GM12878 (cell line): ENCODE results near the gene R3HDM1. TPM values are rescaled to one million over a fixed set of nuclear protein-coding genes. Genes with fewer than 3 reads are reported as not detected.

Source experiments
- ATAC-seq: fragments of 200-7000 bp; cut with Tn5 transposase; 3 replicates; pipeline ENCODE4 v1.9.1; 2020; ENCODE audit warnings: mild to moderate bottlenecking, moderate library complexity
- BruUV-seq: library from RNA; stranded (reverse); fragments of 400-500 nt; replicated peaks from 2 replicates; lab custom pipeline; 2021; lab: Mats Ljungman, UMichigan
- CTCF ChIA-PET: fragments of 300-600 bp; sonication (Branson Sonifier 250); formaldehyde crosslinking; extraction: SDS; loops from one replicate; lab custom pipeline; 2021; ENCODE audit warnings: inconsistent platforms; lab: Yijun Ruan, JAX
- POLR2A ChIA-PET: fragments of 350-600 bp; formaldehyde crosslinking; extraction: SDS; loops from one replicate; lab custom pipeline; 2021; ENCODE audit warnings: inconsistent platforms; lab: Charles Lee
- RAD21 ChIA-PET: fragments of 300-600 bp; sonication (Branson Sonifier 250); formaldehyde crosslinking; loops from one replicate; lab custom pipeline; 2023; ENCODE audit warnings: antibody characterized with exemption; ENCODE audit not compliant: unreplicated experiment; lab: Charles Lee
- SMC1A ChIA-PET: fragments of 300-600 bp; sonication (Branson Sonifier 250); formaldehyde crosslinking; loops from one replicate; lab custom pipeline; 2023; ENCODE audit not compliant: unreplicated experiment, uncharacterized antibody; lab: Charles Lee
- DNase-seq: peaks from one replicate; pipeline ENCODE4 v3.0.0-alpha.2; 2011; ENCODE audit warnings: low read depth, low spot score
- FAIRE-seq: peaks from 3 replicates; lab custom pipeline; 2011; peaks lifted over from hg19 to GRCh38; lab: Jason Lieb, UNC
- H2AFZ ChIP-seq: 2 replicates; pipeline ENCODE4 v1.6.0; 2011; ENCODE audit warnings: low read depth, low read length, control low read depth; ENCODE audit not compliant: control insufficient read depth
- H3K27ac ChIP-seq: 2 replicates; pipeline ENCODE4 v1.5.1; 2011; ENCODE audit warnings: control low read depth; ENCODE audit not compliant: control insufficient read depth, insufficient read depth
- H3K27me3 ChIP-seq, 2 experiments: replicated peaks in 1 of 2; 2 replicates each; pipeline versions ENCODE4 v1.6.0 to v1.6.1; 2011; ENCODE audit warnings: low read length in 1 of 2; ENCODE audit not compliant: control insufficient read depth in 2 of 2, insufficient read depth in 2 of 2
- H3K36me3 ChIP-seq, 2 experiments: 2 replicates each; pipeline ENCODE4 v1.5.1; 2011; ENCODE audit warnings: low read length in 1 of 2; ENCODE audit not compliant: control insufficient read depth in 2 of 2, insufficient read depth in 2 of 2
- H3K4me1 ChIP-seq: 2 replicates; pipeline ENCODE4 v1.6.1; 2011; ENCODE audit warnings: mild to moderate bottlenecking, low read length, moderate library complexity, mixed read lengths; ENCODE audit not compliant: control insufficient read depth, insufficient read depth
- H3K4me2 ChIP-seq: 2 replicates; pipeline ENCODE4 v1.6.0; 2011; ENCODE audit warnings: control low read depth; ENCODE audit not compliant: control insufficient read depth, insufficient read depth
- H3K4me3 ChIP-seq: fragments of 200-600 bp; sonication (generic); 2 replicates; pipeline ENCODE4 v1.5.1; 2016
- H3K79me2 ChIP-seq: 2 replicates; pipeline ENCODE4 v1.6.0; 2011; ENCODE audit warnings: low read length; ENCODE audit not compliant: control insufficient read depth, insufficient read depth
- H3K9ac ChIP-seq: 2 replicates; pipeline ENCODE4 v1.8.0; 2011; ENCODE audit warnings: low read length, control low read depth, mixed read lengths; ENCODE audit not compliant: control insufficient read depth, insufficient read depth
- H3K9me3 ChIP-seq: replicated peaks from 3 replicates; pipeline ENCODE4 v1.5.1; 2011; ENCODE audit warnings: mild to moderate bottlenecking, low read length; ENCODE audit not compliant: control insufficient read depth, insufficient read depth
- H4K20me1 ChIP-seq: 2 replicates; pipeline ENCODE4 v1.6.0; 2011; ENCODE audit not compliant: control insufficient read depth, insufficient read depth
- CEBPZ ChIP-seq: fragments of 150-350 bp; IDR thresholded peaks from 2 replicates; pipeline ENCODE4 v1.6.1; 2016; ENCODE audit warnings: low read depth, low read length
- CHD1 ChIP-seq: IDR thresholded peaks from 2 replicates; pipeline ENCODE4 v1.6.1; 2012; ENCODE audit warnings: low read depth, low read length, improper control_type of control experiment
- ELK1 ChIP-seq: IDR thresholded peaks from 2 replicates; pipeline ENCODE4 v1.6.1; 2012; ENCODE audit warnings: low read depth, low read length, improper control_type of control experiment
- MAX ChIP-seq: IDR thresholded peaks from 2 replicates; pipeline ENCODE4 v1.6.1; 2012; ENCODE audit warnings: low read depth, low read length, improper control_type of control experiment
- NBN ChIP-seq: fragments of 450-650 bp; IDR thresholded peaks from 2 replicates; pipeline ENCODE4 v1.6.1; 2016
- NFYA ChIP-seq: IDR thresholded peaks from 2 replicates; pipeline ENCODE4 v1.6.1; 2011; ENCODE audit warnings: low read depth, mild to moderate bottlenecking, low read length, improper control_type of control experiment, borderline replicate concordance
- NFYB ChIP-seq: IDR thresholded peaks from 2 replicates; pipeline ENCODE4 v1.6.1; 2011; ENCODE audit warnings: low read depth, mild to moderate bottlenecking, low read length, improper control_type of control experiment, moderate library complexity; ENCODE audit not compliant: insufficient read depth
- PAX8 ChIP-seq: fragments of 450-650 bp; IDR thresholded peaks from 2 replicates; pipeline ENCODE4 v1.6.1; 2017; ENCODE audit warnings: mild to moderate bottlenecking, moderate library complexity
- SIX5 ChIP-seq: IDR thresholded peaks from 2 replicates; pipeline ENCODE4 v1.6.1; 2011; ENCODE audit warnings: mild to moderate bottlenecking, low read depth, low read length, moderate library complexity; ENCODE audit not compliant: severe bottlenecking
- SUZ12 ChIP-seq: fragments of 200-600 bp; sonication (generic); IDR thresholded peaks from one replicate; pipeline ENCODE4 v1.6.1; 2018; ENCODE audit warnings: antibody characterized with exemption, mild to moderate bottlenecking; ENCODE audit not compliant: unreplicated experiment
- TAF1 ChIP-seq: IDR thresholded peaks from 2 replicates; pipeline ENCODE4 v1.6.1; 2011; ENCODE audit warnings: mild to moderate bottlenecking, low read depth, low read length, borderline replicate concordance
- TCF12 ChIP-seq: IDR thresholded peaks from 2 replicates; pipeline ENCODE4 v1.6.1; 2011; ENCODE audit warnings: low read depth, mild to moderate bottlenecking, low read length
- WRNIP1 ChIP-seq: IDR thresholded peaks from 2 replicates; pipeline ENCODE4 v1.6.1; 2011; ENCODE audit warnings: low read depth, low read length, improper control_type of control experiment, borderline replicate concordance
- ZNF217 ChIP-seq: fragments of 450-650 bp; IDR thresholded peaks from 2 replicates; pipeline ENCODE4 v1.6.1; 2017; ENCODE audit warnings: antibody characterized with exemption, mild to moderate bottlenecking
- WGBS: methylation state at CpG from one replicate; pipeline ENCODE4 v1.1.6; 2016; ENCODE audit warnings: low lambda C conversion rate; ENCODE audit not compliant: insufficient replicate concordance, insufficient coverage; ENCODE audit errors: missing lambda C conversion rate; 5-methylcytosine and 5-hydroxymethylcytosine counted together
- in situ Hi-C: fragments of 300-500 bp; cut with MboI; formaldehyde crosslinking; loops from 9 replicates; pipeline ENCODE4 v1.14.3; 2018; ENCODE audit warnings: mixed read lengths
- intact Hi-C: fragments of 100-400 bp; cut with micrococcal nuclease; formaldehyde crosslinking; loops from one replicate; pipeline ENCODE4 v1.14.2; 2022; ENCODE audit not compliant: unreplicated experiment
- polyA plus RNA-seq, 11 experiments: library from polyadenylated mRNA; depleted of rRNA in 4 of 11; unstranded in 6 of 11; stranded (reverse) in 5 of 11; fragments of >200 nt; fragmentation: Nextera tagmentation in 4 of 11; fragmentation: Illumina TruSeq in 1 of 11; extraction: Ambion mirVana in 4 of 11; extraction: Trizol in 1 of 11; gene quantifications; 1 replicate in 1 of 11; 2 replicates in 10 of 11; pipeline versions ENCODE4 v1.2.1 to v1.2.3, GENCODE V29; 2011 to 2016; ENCODE audit warnings: inconsistent platforms in 2 of 11, missing spikeins in 2 of 11, low read depth in 1 of 11
- total RNA-seq, 4 experiments: library from RNA; depleted of rRNA in 3 of 4; stranded (reverse); fragments of >200 nt in 3 of 4; fragmentation: Illumina TruSeq in 1 of 4; extraction: Trizol in 1 of 4; gene quantifications; 2 replicates each; pipeline versions ENCODE4 v1.2.1 to v1.2.3, GENCODE V29; 2013 to 2021

R3HDM1 gene
- total and polyA plus RNA-seq, 10 of the 15 experiments (the other 5 are each of a cell fraction or from before 2014, with no cell fraction given): 16.8 to 89.6 (median 47.7) TPM

- no peak for TF ChIP-seq ZNF217
Measured at GRCh38 chr2:135736546-135736945, 205.3 kb downstream of the R3HDM1 start (continued).

- ChIA-PET CTCF (interaction anchor here (0.9 to 2.1 kb wide), 7 partner anchors 8 to 751 kb away, joined by 3 to 10 read pairs (median 4); no protein-coding TSS in a partner anchor), POLR2A (interaction anchor here (0.6 kb wide), 1 partner anchor 9 kb away, joined by 5 read pairs; no protein-coding TSS in a partner anchor), RAD21 (interaction anchor here (1.5 kb wide), 1 partner anchor 209 kb away, joined by 4 read pairs; the partner anchor contains the start of genes R3HDM1 and ZRANB3)
- no TSS peak for BruUV-seq
- peaks cover 36% of the 10 kb centered on the region for H3K79me2 ChIP-seq
- H3K4me3 ChIP-seq: no peak overlapping the region
- 0 out of 2 replicates have a peak, but pooled peaks cover 5% of the 10 kb centered on the region for H3K4me1 ChIP-seq
- in situ Hi-C loops: no loop called here
- ATAC-seq (no peak), DNase-seq (no peak), FAIRE-seq (no peak)
- H4K20me1 ChIP-seq: no peaks in the 10 kb centered on the region
- H3K9me3 ChIP-seq: no peaks in the 10 kb centered on the region
- H3K27ac ChIP-seq: no peak overlapping the region
- H3K27me3 ChIP-seq: no peaks in the 10 kb centered on the region
- H3K9ac ChIP-seq: no peak overlapping the region
- H3K4me2 ChIP-seq: no peak overlapping the region
- intact Hi-C loops: loop anchor here (2.0 to 5.0 kb wide), 4 partner anchors 112 to 823 kb away; partner anchors contain the start of genes CCNT2, R3HDM1 and ZRANB3
- TF ChIP-seq SUZ12 (no peak), MAX (no peak), TCF12 (no peak), NFYA (no peak), NBN (no peak), NFYB (no peak), TAF1 (no peak), WRNIP1 (no peak), PAX8 (no peak), CHD1 (no peak), ELK1 (no peak), SIX5 (no peak), CEBPZ (no peak)
- TF ChIP-seq, all 136 proteins: peak for 0
- Histone ChIP-seq H3K36me3 (peaks cover 0 to 4% of the 10 kb centered on the region in 2 experiments; a peak in 1 of 4 replicates), H2AFZ (no peak overlapping the region)
- SMC1A ChIA-PET: interaction anchor here (1.0 to 1.7 kb wide), 3 partner anchors 52 to 650 kb away, joined by 3 to 11 read pairs (median 4); no protein-coding TSS in a partner anchor
- 84% methylated on average over 3 of the region's 3 CpGs for WGBS
Measured at GRCh38 chr2:135740206-135740605, 208.9 kb downstream of the R3HDM1 start.
